ENCODE results near the gene MACROD2. TPM values are rescaled to one million over a fixed set of nuclear protein-coding genes. Genes with fewer than 3 reads are reported as not detected.

Gene MACROD2
- total RNA-seq, 1 donor, result 1.3 TPM

GRCh38 chr20:15619341-15619740, 1624.0 kb downstream of the MACROD2 start:
- DNase-seq (ENCODE audit: low read depth), result no peak
- TF ChIP-seq, protein P1, sequence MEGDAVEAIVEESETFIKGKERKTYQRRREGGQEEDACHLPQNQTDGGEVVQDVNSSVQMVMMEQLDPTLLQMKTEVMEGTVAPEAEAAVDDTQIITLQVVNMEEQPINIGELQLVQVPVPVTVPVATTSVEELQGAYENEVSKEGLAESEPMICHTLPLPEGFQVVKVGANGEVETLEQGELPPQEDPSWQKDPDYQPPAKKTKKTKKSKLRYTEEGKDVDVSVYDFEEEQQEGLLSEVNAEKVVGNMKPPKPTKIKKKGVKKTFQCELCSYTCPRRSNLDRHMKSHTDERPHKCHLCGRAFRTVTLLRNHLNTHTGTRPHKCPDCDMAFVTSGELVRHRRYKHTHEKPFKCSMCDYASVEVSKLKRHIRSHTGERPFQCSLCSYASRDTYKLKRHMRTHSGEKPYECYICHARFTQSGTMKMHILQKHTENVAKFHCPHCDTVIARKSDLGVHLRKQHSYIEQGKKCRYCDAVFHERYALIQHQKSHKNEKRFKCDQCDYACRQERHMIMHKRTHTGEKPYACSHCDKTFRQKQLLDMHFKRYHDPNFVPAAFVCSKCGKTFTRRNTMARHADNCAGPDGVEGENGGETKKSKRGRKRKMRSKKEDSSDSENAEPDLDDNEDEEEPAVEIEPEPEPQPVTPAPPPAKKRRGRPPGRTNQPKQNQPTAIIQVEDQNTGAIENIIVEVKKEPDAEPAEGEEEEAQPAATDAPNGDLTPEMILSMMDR (IDR thresholded peaks at IDR 0.05; ENCODE audit: insufficient read depth, low read length), result no peak
- no peak overlapping the region for H3K4me3 ChIP-seq (ENCODE audit: low read depth, low read length)

- TF ChIP-seq, protein P1 (IDR thresholded peaks at IDR 0.05; ENCODE audit: insufficient read depth, low read length), result no peak
- no peak for DNase-seq (ENCODE audit: low read depth)
- no peak overlapping the region for H3K4me3 ChIP-seq (ENCODE audit: low read depth, low read length)
Measured at GRCh38 chr20:15619816-15620215, 1624.5 kb downstream of the MACROD2 start.

DNA sequence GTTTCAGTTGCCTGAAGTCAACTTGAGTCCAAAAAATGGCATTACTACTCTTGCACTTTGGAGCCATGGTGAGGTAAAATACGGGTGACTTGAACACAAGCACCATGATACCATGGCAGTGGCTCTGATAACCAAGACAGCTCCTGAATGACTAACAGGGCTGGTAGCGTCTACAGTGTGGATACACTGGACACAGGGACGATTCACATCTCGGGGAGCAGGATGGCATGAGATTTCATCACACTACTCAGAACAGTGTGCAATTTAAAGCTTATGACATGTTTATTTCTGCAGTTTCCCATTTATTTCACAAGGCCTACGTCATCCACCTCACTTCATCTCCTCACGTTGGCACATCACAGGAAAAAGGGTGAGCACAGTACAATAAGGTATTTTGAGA, 1627.1 kb downstream of the MACROD2 start:
- DNase-seq (ENCODE audit: low read depth), result no peak
- TF ChIP-seq, protein P1 (IDR thresholded peaks at IDR 0.05; ENCODE audit: insufficient read depth, low read length), result no peak
- no peak overlapping the region for H3K4me3 ChIP-seq (ENCODE audit: low read depth, low read length)

GRCh38 chr20:15623215-15623614, 1627.9 kb downstream of the MACROD2 start:
- H3K4me3 ChIP-seq (ENCODE audit: low read depth, low read length), result no peak overlapping the region
- DNase-seq (ENCODE audit: low read depth), result no peak
- TF ChIP-seq, protein P1 (IDR thresholded peaks at IDR 0.05; ENCODE audit: insufficient read depth, low read length), result no peak

- no peak overlapping the region for H3K4me3 ChIP-seq (ENCODE audit: low read depth, low read length)
- TF ChIP-seq, protein P1 (IDR thresholded peaks at IDR 0.05; ENCODE audit: insufficient read depth, low read length), result no peak
- DNase-seq (ENCODE audit: low read depth), result no peak
Measured at GRCh38 chr20:15625981-15626380, 1630.7 kb downstream of the MACROD2 start.

DNA sequence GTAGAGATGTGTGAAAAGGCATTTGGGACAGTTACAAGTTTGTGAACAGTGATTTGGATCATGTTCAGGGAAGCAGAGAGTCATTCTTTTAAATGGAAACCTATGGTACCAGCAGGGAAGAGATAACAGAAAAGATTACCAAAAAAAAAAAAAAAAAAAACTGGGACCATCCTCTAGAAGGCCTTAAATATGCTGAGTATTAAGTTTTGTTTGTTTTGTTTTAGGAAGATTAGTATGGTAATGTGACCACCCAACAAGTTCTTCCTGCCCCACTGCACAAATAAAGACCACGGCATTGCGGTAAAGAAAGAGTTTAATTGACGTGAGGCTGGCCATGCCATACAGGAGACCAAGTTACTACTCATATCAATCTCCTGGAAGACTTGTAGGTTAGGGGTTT, 1631.8 kb downstream of the MACROD2 start:
- no peak for DNase-seq (ENCODE audit: low read depth)
- no peak overlapping the region for H3K4me3 ChIP-seq (ENCODE audit: low read depth, low read length)
- TF ChIP-seq, protein P1 (IDR thresholded peaks at IDR 0.05; ENCODE audit: insufficient read depth, low read length), result no peak

GRCh38 chr20:15627501-15627903, 1632.2 kb downstream of the MACROD2 start:
- TF ChIP-seq, protein P1 (IDR thresholded peaks at IDR 0.05; ENCODE audit: insufficient read depth, low read length), result no peak
- DNase-seq (ENCODE audit: low read depth), result no peak
- no peak overlapping the region for H3K4me3 ChIP-seq (ENCODE audit: low read depth, low read length)
